ENCODE measurements around the gene ALDH4A1. TPM values are rescaled to one million over a fixed set of nuclear protein-coding genes. Genes with fewer than 3 reads are reported as not detected.
A peak's percentile ranks its signal among the peaks of the same experiment; 100 is the strongest.

ALDH4A1 gene
- total RNA-seq, 4 donors from 2014 or later: 25.1 to 29.5 (median 27.2) TPM

DNA sequence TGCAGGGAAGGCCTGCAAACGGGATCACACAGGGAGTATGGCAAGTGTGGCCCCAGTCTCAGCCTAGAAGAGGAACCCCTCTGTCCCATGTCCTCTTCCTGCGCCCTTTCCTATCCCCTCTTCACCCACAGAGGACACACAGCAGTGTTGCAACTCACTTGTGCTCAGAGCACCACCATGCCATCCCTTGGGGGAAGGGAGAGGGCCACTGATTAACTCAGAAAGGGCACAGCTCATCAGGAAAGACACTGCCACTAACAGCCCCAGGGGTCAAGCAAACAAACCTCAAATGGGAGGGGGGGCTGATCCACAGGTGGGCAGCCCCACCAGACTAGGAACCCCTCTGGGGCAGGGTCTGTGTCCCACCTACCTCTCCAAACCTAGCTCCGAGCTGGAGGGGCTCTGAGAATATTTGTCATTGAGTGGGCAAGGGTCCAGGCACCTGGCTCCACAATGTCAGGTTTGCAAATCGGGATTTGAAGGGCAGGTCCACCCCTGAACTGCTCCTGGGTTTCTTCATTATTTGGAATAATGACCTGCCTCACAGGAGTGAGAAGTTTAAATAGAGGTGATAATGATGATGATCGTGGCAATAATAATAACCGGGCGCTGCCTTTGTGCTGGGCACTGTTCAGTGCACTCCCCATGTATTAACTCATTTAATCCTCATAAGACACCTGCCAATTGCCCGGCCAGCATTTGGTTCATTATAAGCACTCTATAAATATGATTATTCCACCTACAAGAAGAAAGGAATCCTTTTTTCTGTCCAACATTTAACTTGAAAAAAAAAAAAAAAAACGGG lies 1.0 kb downstream of the ALDH4A1 start:
- WGBS: 37% methylated on average over 9 of the region's 9 CpGs
- H3K27ac ChIP-seq (replicated peaks in 1 of 4): peak overlapping the region; percentile 85 to 96 (median 89)

DNA sequence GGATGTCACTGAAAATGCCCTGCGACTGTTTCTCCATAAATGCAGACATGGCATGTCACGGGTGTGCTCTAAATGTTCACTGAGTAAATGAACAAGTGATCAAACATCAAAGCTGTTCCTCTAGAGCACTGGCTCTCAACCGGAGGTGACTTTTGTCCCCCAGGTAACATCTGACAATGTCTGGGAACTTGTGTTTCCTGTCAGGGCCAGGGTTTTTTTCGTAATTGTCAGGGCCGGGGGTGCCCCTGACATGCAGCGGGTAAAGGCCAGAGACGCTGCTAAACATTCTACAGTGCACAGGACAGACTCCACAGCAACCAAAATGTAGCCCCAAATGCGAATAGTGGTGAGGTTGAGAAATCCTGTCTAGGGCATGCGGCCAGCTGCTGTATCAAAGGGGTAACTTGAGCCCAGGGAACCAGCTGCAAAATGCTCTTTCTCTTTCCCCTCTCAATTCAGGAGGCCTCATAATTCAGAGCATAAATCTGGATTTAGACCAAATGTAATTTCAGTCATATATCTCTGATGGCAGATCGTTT lies 2.0 kb downstream of the ALDH4A1 start:
- 89% methylated on average over 10 of the region's 10 CpGs for WGBS
- TF ChIP-seq POLR2AphosphoS5 (IDR thresholded peaks at IDR 0.05) (no peak), POLR2A (IDR thresholded peaks at IDR 0.05; ENCODE audit: low read depth) (no peak), EP300 (IDR thresholded peaks at IDR 0.05) (no peak)
- TF ChIP-seq, protein P1, sequence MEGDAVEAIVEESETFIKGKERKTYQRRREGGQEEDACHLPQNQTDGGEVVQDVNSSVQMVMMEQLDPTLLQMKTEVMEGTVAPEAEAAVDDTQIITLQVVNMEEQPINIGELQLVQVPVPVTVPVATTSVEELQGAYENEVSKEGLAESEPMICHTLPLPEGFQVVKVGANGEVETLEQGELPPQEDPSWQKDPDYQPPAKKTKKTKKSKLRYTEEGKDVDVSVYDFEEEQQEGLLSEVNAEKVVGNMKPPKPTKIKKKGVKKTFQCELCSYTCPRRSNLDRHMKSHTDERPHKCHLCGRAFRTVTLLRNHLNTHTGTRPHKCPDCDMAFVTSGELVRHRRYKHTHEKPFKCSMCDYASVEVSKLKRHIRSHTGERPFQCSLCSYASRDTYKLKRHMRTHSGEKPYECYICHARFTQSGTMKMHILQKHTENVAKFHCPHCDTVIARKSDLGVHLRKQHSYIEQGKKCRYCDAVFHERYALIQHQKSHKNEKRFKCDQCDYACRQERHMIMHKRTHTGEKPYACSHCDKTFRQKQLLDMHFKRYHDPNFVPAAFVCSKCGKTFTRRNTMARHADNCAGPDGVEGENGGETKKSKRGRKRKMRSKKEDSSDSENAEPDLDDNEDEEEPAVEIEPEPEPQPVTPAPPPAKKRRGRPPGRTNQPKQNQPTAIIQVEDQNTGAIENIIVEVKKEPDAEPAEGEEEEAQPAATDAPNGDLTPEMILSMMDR (IDR thresholded peaks at IDR 0.05): no peak
- Histone ChIP-seq H3K36me3 (peaks cover 0 to 13% (median 0%) of the 10 kb centered on the region in 4 donors), H3K27me3 (no peaks in the 10 kb centered on the region), H3K9me3 (no peaks in the 10 kb centered on the region), H3K4me3 (no peak overlapping the region), H3K27ac (replicated peaks in 1 of 4) (no peak overlapping the region), H3K4me1 (peaks cover 14 to 26% (median 20%) of the 10 kb centered on the region in 4 donors)
- intact Hi-C loops (cut with DNase I): loop anchor here (5.0 kb wide), 1 partner anchor 192 kb away; no protein-coding TSS in a partner anchor
- no peak for DNase-seq (ENCODE audit: extremely low spot score)

More for the DNA sequence above, 1.0 kb downstream of the ALDH4A1 start:
- no peak for TF ChIP-seq POLR2A (IDR thresholded peaks at IDR 0.05; ENCODE audit: low read depth)
- TF ChIP-seq, protein P1 (IDR thresholded peaks at IDR 0.05): no peak
- TF ChIP-seq POLR2AphosphoS5 (IDR thresholded peaks at IDR 0.05): no peak
- TF ChIP-seq EP300 (IDR thresholded peaks at IDR 0.05): no peak
- peaks cover 14 to 25% (median 20%) of the 10 kb centered on the region in 4 donors for H3K4me1 ChIP-seq
- H3K9me3 ChIP-seq: no peaks in the 10 kb centered on the region
- no peaks in the 10 kb centered on the region for H3K27me3 ChIP-seq
- no peak for DNase-seq (ENCODE audit: extremely low spot score)
- peak overlapping the region; percentile 75 to 93 (median 82) for H3K4me3 ChIP-seq
- intact Hi-C loops (cut with DNase I): loop anchor here (5.0 kb wide), 1 partner anchor 191 kb away; no protein-coding TSS in a partner anchor
- H3K36me3 ChIP-seq: peaks cover 0 to 18% (median 2%) of the 10 kb centered on the region in 4 donors

DNA sequence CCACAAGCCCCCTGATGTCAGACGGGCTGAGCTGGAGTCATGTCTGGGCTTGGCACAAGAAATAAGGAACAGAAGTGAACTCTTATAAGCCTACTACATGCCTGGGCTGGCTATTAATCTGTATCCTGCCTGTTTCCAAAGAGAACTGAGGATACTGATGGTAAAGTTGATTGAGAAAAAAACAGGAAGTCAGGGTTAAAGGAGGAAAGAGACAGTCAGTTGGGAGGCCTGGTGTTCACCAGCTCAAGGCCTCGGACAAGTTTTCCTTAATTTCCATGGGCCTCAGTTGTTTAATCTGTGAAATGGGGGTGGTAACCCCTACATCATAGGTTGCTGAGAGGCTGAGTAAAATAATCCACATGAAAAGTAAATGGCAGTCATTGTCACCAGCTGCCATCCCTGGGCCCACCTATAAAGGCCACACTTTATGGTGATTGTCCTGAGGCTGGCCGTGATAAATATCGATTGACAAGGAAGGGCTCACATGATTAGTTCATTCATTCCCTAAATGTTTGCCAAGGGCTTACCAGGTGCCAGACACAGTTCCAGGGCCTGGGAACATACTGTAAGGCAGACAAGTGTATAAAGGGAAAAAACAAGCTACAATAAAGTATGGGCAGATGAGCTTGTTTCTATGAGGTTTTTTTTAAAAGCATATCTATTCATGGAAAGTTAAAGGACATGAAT lies 2.8 kb downstream of the ALDH4A1 start:
- intact Hi-C loops (cut with DNase I): loop anchor here (5.0 kb wide), 1 partner anchor 193 kb away; no protein-coding TSS in a partner anchor
- TF ChIP-seq POLR2AphosphoS5 (IDR thresholded peaks at IDR 0.05) (no peak), POLR2A (IDR thresholded peaks at IDR 0.05; ENCODE audit: low read depth) (no peak), EP300 (IDR thresholded peaks at IDR 0.05) (no peak)
- TF ChIP-seq, protein P1 (IDR thresholded peaks at IDR 0.05): no peak
- H3K27me3 ChIP-seq: no peaks in the 10 kb centered on the region
- H3K9me3 ChIP-seq: no peaks in the 10 kb centered on the region
- WGBS: 82% methylated on average over 4 of the region's 4 CpGs
- no peak overlapping the region for H3K4me3 ChIP-seq
- no peak overlapping the region for H3K27ac ChIP-seq (replicated peaks in 1 of 4)
- no peak for DNase-seq (ENCODE audit: extremely low spot score)
- H3K4me1 ChIP-seq: peaks cover 14 to 32% (median 22%) of the 10 kb centered on the region in 4 donors
- peaks cover 0 to 12% (median 0%) of the 10 kb centered on the region in 4 donors for H3K36me3 ChIP-seq

DNA sequence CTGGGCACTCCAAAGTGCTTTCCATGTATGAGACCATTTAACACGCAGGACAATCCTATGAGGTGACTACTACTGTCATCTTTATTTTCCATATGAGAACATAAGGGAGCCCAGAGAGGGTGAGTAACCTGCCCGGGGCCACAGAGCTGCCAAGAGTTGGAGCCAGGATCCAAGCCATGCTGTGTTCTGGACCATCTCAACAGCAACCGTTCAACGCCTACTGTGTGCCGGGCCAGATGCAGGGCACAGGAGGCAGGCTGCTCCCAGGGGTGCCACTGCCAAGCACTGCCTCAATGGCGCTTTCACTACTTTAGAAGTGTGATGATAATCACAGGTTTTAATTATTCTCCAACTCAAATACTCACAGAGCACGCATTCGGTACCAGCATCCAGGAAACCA lies 3.8 kb downstream of the ALDH4A1 start:
- Histone ChIP-seq H3K4me1 (peaks cover 13 to 28% (median 23%) of the 10 kb centered on the region in 4 donors), H3K27me3 (no peaks in the 10 kb centered on the region), H3K27ac (replicated peaks in 1 of 4) (no peak overlapping the region), H3K4me3 (no peak overlapping the region), H3K9me3 (no peaks in the 10 kb centered on the region), H3K36me3 (peaks cover 0 to 12% (median 0%) of the 10 kb centered on the region in 4 donors)
- WGBS: 90% methylated on average over 3 of the region's 8 CpGs
- DNase-seq (ENCODE audit: extremely low spot score): no peak
- intact Hi-C loops (cut with DNase I): no loop called here
- TF ChIP-seq POLR2A (IDR thresholded peaks at IDR 0.05; ENCODE audit: low read depth): no peak
- no peak for TF ChIP-seq EP300 (IDR thresholded peaks at IDR 0.05)
- TF ChIP-seq, protein P1 (IDR thresholded peaks at IDR 0.05): no peak
- no peak for TF ChIP-seq POLR2AphosphoS5 (IDR thresholded peaks at IDR 0.05)

Measured in esophagus muscularis mucosa (tissue), 4 donors.